NCI-H82 (cell line): ENCODE measurements around the gene CTSD.

Source experiments
- DNase-seq: peaks from one replicate; lab custom pipeline; 2025; lab: John Stamatoyannopoulos, UW

Gene CTSD

GRCh38 chr11:1744891-1745700, 18.6 kb downstream of the CTSD start:
- DNase-seq = no peak

DNA sequence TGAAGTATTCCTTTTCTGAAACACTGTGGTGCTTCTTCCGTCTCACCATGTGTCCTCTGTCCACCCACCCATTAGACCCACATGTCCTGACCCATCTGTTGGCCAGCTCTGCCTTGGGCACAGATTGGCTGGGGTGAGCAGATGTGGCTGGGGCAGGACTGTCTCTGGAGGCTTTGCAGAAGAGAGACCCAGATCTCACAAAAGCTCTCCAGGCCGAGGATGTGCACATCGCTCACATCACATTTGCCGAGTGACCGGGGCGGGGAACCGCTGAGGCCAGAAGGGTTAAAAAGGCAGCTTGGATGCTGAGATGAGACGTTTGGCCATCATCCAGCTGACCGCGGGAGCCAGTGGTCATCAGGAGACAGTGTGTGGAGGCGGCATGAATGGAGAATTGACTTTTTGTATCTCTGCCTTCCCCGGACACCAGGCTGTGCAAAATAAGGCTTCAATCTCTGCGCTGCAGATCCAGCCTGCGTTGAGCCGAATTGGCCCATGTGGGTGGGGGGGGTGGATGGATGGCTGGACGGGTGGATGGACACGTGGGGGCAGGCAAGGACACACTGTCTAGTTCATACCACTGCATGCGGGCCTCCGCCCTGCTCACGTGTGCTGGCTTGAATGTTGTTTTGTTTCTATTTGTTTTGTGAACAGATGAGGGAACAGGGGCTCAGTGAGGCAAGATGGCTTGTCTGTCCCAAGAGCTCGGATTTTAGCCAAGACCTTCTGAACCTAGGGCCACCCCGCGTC, 19.4 kb downstream of the CTSD start:
- DNase-seq = no peak

GRCh38 chr11:1743585-1744136, 20.1 kb downstream of the CTSD start:
- no peak for DNase-seq

- DNase-seq = no peak
These were observed 20.7 kb downstream of the CTSD start for GRCh38 chr11:1742869-1743584.

GRCh38 chr11:1742371-1742770, 21.4 kb downstream of the CTSD start:
- no peak for DNase-seq

- no peak for DNase-seq
These were observed 22.0 kb downstream of the CTSD start for GRCh38 chr11:1741741-1742140.

DNA sequence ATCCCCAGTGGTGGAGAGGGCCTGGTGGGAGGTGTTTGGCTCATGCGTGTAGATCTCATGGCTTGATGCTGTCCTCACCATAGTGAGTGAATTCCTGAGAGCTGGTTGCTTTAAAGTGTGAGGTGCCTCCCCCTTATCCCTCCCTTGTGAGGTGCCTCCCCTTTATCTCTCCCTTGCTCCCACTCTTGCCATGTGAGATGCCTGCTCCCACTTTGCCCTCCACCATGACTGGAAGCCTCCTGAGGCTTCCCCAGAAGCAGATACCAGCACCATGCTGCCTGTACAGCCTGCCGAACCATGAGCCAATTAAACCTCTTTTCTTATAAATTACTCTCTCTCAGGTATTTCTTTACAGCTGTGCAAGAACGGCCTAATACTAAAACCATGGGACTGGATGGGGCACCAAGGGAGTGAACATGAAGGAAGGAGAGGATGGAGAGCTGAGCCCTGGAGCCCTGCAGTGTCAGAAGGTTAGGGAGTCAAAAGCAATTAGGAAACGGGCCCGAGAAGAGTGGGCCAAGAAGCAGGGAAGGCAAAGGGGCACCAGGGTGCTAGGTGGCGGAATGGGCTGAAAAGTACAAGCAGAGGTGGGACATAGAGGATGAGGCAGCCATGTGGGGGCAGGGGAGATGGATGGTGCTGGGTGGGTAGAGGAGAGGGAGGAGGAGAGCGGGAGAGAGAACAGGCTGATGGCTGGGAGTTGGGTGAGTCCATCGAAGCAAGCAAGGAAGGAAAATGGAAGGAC, 22.8 kb downstream of the CTSD start:
- DNase-seq = no peak

- DNase-seq = no peak
These were observed 24.2 kb downstream of the CTSD start for GRCh38 chr11:1739576-1739975.

- no peak for DNase-seq
These were observed 25.3 kb downstream of the CTSD start for GRCh38 chr11:1738380-1738779.

GRCh38 chr11:1737080-1737757, 26.5 kb downstream of the CTSD start:
- DNase-seq = no peak

GRCh38 chr11:1736447-1736992, 27.2 kb downstream of the CTSD start:
- peak; percentile 10 for DNase-seq

- no peak for DNase-seq
These were observed 28.5 kb downstream of the CTSD start for GRCh38 chr11:1735271-1735670.

DNA sequence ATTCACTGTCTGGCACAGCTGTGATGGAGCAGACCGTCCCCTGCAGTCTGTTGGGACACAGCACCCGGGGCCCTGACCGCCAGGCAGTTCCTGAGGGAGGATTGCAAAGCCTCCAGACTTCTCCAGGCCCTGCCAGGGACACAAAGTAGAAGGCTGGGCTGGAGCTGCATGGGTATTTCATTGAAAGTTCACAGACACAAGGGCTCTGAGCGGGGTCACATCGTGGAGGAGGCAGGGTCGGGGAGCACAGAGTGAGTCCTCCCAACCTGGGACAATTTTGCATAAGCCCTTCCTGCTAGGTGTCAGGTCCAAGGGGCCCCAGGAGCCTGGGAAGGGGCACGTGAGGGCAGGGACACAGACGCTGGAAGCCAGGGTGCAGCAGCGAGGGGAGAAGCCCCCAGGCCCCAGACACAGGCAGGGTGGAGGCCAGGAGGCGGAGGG, 29.1 kb downstream of the CTSD start:
- DNase-seq = no peak

DNA sequence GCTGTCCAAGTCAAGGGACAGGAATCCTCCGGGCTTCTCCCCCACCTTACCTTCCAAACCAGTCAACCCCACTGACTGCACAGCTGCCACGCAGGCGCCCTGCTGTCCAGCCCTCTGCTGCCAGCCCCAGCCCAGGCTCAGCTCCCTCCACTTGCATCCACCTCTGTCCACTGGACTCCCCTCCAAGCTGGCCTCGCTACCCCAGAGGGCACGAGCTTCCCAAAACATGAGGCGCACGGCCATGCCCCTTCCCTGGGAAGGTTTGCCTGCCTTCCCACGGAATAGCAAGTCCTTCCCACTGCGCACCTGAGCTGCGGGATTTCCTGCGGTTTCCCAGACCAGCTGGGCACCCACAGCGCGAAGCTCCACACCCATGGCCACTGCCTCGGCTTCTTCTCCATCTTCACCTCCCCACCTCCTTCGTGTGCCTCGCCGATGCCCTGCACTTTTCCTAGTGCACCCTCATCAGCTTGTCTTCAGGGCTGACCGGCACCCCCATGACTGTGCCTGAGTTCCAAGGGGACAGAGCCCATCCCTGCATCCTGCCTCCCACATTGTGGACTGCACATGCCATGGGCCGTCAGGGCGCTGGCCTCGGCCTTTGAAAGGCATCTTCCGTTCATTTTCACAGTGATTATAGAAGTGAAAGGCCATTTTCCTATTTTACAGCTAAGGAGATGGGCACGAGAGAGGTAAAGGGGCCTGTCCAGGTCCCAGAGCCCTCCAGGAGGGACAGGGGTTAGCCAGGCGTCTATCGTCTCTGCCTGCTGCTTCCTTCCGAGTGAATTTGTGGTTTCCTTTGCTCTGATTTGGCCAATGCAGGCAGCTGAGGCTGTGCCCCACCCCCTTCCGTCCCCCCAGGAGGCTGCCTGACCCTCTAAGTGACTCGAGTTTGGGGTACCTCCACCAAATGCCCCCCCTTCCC, 29.7 kb downstream of the CTSD start:
- DNase-seq = no peak

DNA sequence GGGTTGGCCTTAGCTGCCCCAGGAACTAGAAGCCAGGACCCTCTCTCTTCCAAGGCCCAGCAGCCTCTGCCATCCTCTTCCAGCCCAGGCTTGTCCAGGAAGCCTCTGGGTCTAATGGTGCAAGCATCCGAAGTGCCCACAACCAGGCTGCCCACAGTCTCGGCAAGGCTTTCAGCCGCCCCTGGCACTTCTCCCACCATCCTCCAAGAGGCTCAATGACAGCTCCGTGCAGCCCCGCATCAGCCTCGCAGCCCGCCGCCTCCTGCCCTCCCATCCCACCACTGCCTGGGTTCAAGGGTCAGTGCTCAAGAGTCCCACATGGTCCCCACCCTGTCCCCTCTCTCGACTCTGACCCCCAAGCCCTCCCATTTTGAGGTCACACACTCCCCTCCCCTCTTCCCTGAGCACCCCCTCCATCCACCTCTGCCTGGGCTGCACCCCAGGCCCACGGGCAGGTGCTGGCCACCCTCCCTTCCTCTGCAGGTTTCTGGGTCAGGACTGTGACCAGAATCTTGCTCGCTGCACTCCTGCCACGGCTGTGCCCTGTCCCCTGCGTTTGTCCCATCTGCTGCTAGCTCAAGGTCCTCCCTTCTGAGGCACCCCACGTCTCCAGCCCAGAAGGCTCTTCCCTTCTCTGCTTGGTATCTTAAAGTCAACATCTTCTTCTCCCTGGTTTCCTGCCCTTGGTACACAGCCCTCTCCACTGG, 30.6 kb downstream of the CTSD start:
- no peak for DNase-seq

GRCh38 chr11:1732418-1733008, 31.2 kb downstream of the CTSD start:
- DNase-seq = no peak

DNA sequence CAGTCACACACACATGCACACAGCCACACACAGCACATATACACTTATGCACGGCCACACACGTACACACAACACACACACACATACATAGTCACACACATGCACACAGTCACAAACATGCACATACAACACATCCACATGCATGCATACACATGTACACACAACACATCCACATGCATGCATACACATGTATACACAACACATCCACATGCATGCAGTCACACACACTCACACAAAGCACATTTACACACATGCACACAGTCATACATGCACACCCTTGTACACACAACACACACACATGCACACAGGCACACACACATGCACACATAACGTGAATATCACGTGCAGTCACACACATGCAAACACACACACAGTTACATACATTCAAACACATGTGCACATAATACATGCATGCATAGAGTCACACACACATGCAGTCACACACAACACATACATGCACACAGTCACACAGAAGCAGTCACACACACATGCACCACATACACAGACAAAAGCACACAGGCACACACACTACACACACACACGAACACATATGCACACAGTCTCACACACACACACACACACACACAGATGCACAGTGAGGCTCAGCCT, 32.2 kb downstream of the CTSD start:
- no peak for DNase-seq

DNA sequence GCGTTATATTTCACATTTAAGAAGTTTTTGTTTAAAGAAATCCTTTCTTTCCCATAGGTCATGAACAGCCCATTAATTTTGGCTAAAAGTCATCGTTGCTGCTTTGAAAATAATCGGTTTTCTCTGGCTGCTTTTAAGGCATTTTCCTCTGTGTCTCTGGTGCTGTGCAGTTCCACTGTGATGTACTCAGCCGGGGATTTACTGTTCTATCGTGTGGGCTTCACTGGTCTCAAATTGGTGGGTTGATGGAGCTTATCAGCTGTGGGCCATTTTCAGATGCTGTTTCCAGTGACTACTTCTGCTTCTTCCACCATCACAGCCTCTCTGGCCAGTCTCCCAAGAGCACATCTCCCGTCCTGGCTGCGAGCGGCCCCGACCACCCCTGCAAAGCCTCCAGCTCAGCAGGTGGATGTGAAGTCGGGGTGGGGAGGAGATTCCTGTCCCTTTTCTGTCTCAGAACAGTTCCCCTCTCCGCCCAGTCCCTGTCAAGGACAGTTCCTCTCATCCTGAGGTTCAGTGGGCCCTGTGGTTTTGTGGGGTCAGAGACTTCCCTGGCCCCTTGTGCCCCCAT, 33.6 kb downstream of the CTSD start:
- DNase-seq = no peak
